Activated B cell treated with CpG ODN at 0.5 μM for 24 hours (primary cell): Measurements from ENCODE around the gene GOLGA8B. TPM values are rescaled to one million over a fixed set of nuclear protein-coding genes. Genes with fewer than 3 reads are reported as not detected.

Experiments
- ATAC-seq: fragments of 200-7000 bp; cut with Tn5 transposase; one replicate; pipeline ENCODE4 v1.10.0; 2021; ENCODE audit warnings: low read depth, mild to moderate bottlenecking, moderate library complexity
- CTCF ChIA-PET: fragments of 350-600 bp; sonication (Branson Sonifier 250); formaldehyde crosslinking; loops from one replicate; lab custom pipeline; 2021; ENCODE audit warnings: antibody characterized with exemption; lab: Charles Lee
- POLR2A ChIA-PET: fragments of 350-600 bp; sonication (Branson Sonifier 250); formaldehyde crosslinking; loops from one replicate; lab custom pipeline; 2021; ENCODE audit warnings: antibody characterized with exemption; lab: Charles Lee
- DNase-seq: peaks from one replicate; pipeline ENCODE4 v3.0.0; 2022
- H3K27ac Mint-ChIP-seq: one replicate; pipeline ENCODE4 v1.8.0; 2020; ENCODE audit warnings: mixed read lengths
- H3K27me3 Mint-ChIP-seq: one replicate; pipeline ENCODE4 v1.8.0; 2021; ENCODE audit warnings: mixed read lengths
- H3K36me3 Mint-ChIP-seq: one replicate; pipeline ENCODE4 v1.8.0; 2021; ENCODE audit warnings: low read depth, mixed read lengths
- H3K4me1 Mint-ChIP-seq: one replicate; pipeline ENCODE4 v1.8.0; 2021; ENCODE audit warnings: mixed read lengths
- H3K4me3 Mint-ChIP-seq: one replicate; pipeline ENCODE4 v1.8.0; 2020; ENCODE audit warnings: mild to moderate bottlenecking, mixed read lengths
- H3K9me3 Mint-ChIP-seq: one replicate; pipeline ENCODE4 v1.8.0; 2020; ENCODE audit warnings: mixed read lengths
- CTCF ChIP-seq: fragments of 200-600 bp; IDR thresholded peaks from one replicate; pipeline ENCODE4 v1.8.0; 2022; ENCODE audit warnings: antibody characterized with exemption, mild to moderate bottlenecking
- intact Hi-C: fragments of 100-400 bp; cut with micrococcal nuclease; formaldehyde crosslinking; loops from one replicate; pipeline ENCODE4 v1.15.1; 2024
- total RNA-seq: library from RNA; stranded (reverse); gene quantifications from 2 replicates; pipeline ENCODE4 v1.2.3, GENCODE V29; 2022

Gene GOLGA8B
- total RNA-seq, 1 donor from 2014 or later, result 44.1 TPM

- no peak overlapping the region for H3K27ac Mint-ChIP-seq
- peaks cover 8% of the 10 kb centered on the region for H3K4me1 Mint-ChIP-seq
- no peak overlapping the region for H3K4me3 Mint-ChIP-seq
- ChIA-PET POLR2A (no interaction called here), CTCF (no interaction called here)
- ATAC-seq (no peak), DNase-seq (no peak)
- H3K36me3 Mint-ChIP-seq, result no peaks in the 10 kb centered on the region
- intact Hi-C loops, result loop anchor here (10.0 kb wide), 1 partner anchor 311 kb away; no protein-coding TSS in a partner anchor
- no peak for TF ChIP-seq CTCF
- H3K9me3 Mint-ChIP-seq, result no peaks in the 10 kb centered on the region
- H3K27me3 Mint-ChIP-seq, result peaks cover 20% of the 10 kb centered on the region
Observed at GRCh38 chr15:34613997-34614396, 30.5 kb upstream of the GOLGA8B start.

GRCh38 chr15:34613301-34613700 is 29.9 kb upstream of the GOLGA8B start:
- H3K9me3 Mint-ChIP-seq, result no peaks in the 10 kb centered on the region
- H3K4me3 Mint-ChIP-seq, result no peak overlapping the region
- ChIA-PET CTCF (interaction anchor here (0.7 kb wide), 1 partner anchor 230 kb away, joined by 3 read pairs; no protein-coding TSS in a partner anchor), POLR2A (no interaction called here)
- ATAC-seq, result no peak
- H3K36me3 Mint-ChIP-seq, result no peaks in the 10 kb centered on the region
- no peak for DNase-seq
- peaks cover 8% of the 10 kb centered on the region for H3K4me1 Mint-ChIP-seq
- peaks cover 20% of the 10 kb centered on the region for H3K27me3 Mint-ChIP-seq
- intact Hi-C loops, result loop anchor here (10.0 kb wide), 1 partner anchor 312 kb away; no protein-coding TSS in a partner anchor
- TF ChIP-seq CTCF, result no peak
- H3K27ac Mint-ChIP-seq, result no peak overlapping the region

- ATAC-seq, result no peak
- TF ChIP-seq CTCF, result no peak
- POLR2A ChIA-PET, result no interaction called here
- DNase-seq, result no peak
- peaks cover 8% of the 10 kb centered on the region for H3K4me1 Mint-ChIP-seq
- CTCF ChIA-PET, result no interaction called here
- no peak overlapping the region for H3K4me3 Mint-ChIP-seq
- peaks cover 26% of the 10 kb centered on the region for H3K27me3 Mint-ChIP-seq
- H3K36me3 Mint-ChIP-seq, result no peaks in the 10 kb centered on the region
- no peak overlapping the region for H3K27ac Mint-ChIP-seq
- no peaks in the 10 kb centered on the region for H3K9me3 Mint-ChIP-seq
- intact Hi-C loops, result loop anchor here (10.0 kb wide), 1 partner anchor 314 kb away; no protein-coding TSS in a partner anchor
Observed at GRCh38 chr15:34610354-34610753, 26.9 kb upstream of the GOLGA8B start.

- Mint-ChIP-seq H3K4me3 (no peak overlapping the region), H3K27ac (no peak overlapping the region), H3K9me3 (no peaks in the 10 kb centered on the region), H3K36me3 (no peaks in the 10 kb centered on the region), H3K4me1 (peaks cover 8% of the 10 kb centered on the region), H3K27me3 (peaks cover 26% of the 10 kb centered on the region)
- ATAC-seq (no peak), DNase-seq (no peak)
- no peak for TF ChIP-seq CTCF
- intact Hi-C loops, result loop anchor here (10.0 kb wide), 1 partner anchor 315 kb away; no protein-coding TSS in a partner anchor
- POLR2A ChIA-PET, result no interaction called here
- CTCF ChIA-PET, result no interaction called here
Observed at GRCh38 chr15:34609102-34610057, 25.9 kb upstream of the GOLGA8B start.

GRCh38 chr15:34608517-34608916 is 25.1 kb upstream of the GOLGA8B start:
- Mint-ChIP-seq H3K27ac (no peak overlapping the region), H3K9me3 (no peaks in the 10 kb centered on the region), H3K27me3 (peaks cover 30% of the 10 kb centered on the region), H3K4me1 (peaks cover 8% of the 10 kb centered on the region), H3K4me3 (no peak overlapping the region), H3K36me3 (no peaks in the 10 kb centered on the region)
- TF ChIP-seq CTCF, result no peak
- DNase-seq, result no peak
- ChIA-PET POLR2A (no interaction called here), CTCF (no interaction called here)
- intact Hi-C loops, result no loop called here
- ATAC-seq, result no peak
